Measurements from ENCODE around the gene TRIP12.
A peak's percentile ranks its signal among the peaks of the same experiment; 100 is the strongest.
"Not testable (repeated sequence)": the region's sequence is repeated elsewhere in the genome, so short reads cannot be mapped to it uniquely, and the experiment has no call there.

Gene TRIP12

GRCh38 chr2:229921892-229922448, at the start of gene TRIP12:
TSS of gene TRIP12 (minus strand) at chr2:229922009. CDS start at chr2:229880079, 41,930 bp downstream.
- peak; percentile 89 for DNase-seq (ENCODE audit: low spot score)

GRCh38 chr2:229971298-229971790, 49.5 kb upstream of the TRIP12 start:
- DNase-seq (ENCODE audit: low spot score) = no peak

- no peak for DNase-seq (ENCODE audit: low spot score)
These were observed 48.6 kb upstream of the TRIP12 start for GRCh38 chr2:229970406-229970805.

GRCh38 chr2:229969921-229970320, 48.1 kb upstream of the TRIP12 start:
- DNase-seq (ENCODE audit: low spot score) = no peak

- DNase-seq (ENCODE audit: low spot score) = not testable (repeated sequence)
These were observed 41.8 kb upstream of the TRIP12 start for GRCh38 chr2:229963596-229963995.

- DNase-seq (ENCODE audit: low spot score) = no peak
These were observed 34.7 kb upstream of the TRIP12 start for GRCh38 chr2:229956491-229956890.

- no peak for DNase-seq (ENCODE audit: low spot score)
These were observed 33.9 kb upstream of the TRIP12 start for GRCh38 chr2:229955663-229956062.

- no peak for DNase-seq (ENCODE audit: low spot score)
These were observed 30.5 kb upstream of the TRIP12 start for GRCh38 chr2:229952256-229952835.

- no peak for DNase-seq (ENCODE audit: low spot score)
These were observed 25.7 kb upstream of the TRIP12 start for GRCh38 chr2:229947544-229947943.

- DNase-seq (ENCODE audit: low spot score) = no peak
These were observed 24.2 kb upstream of the TRIP12 start for GRCh38 chr2:229945975-229946374.

- no peak for DNase-seq (ENCODE audit: low spot score)
These were observed 22.1 kb upstream of the TRIP12 start for GRCh38 chr2:229943770-229944449.

- no peak for DNase-seq (ENCODE audit: low spot score)
These were observed 21.4 kb upstream of the TRIP12 start for GRCh38 chr2:229943171-229943570.

- DNase-seq (ENCODE audit: low spot score) = no peak
These were observed 20.9 kb upstream of the TRIP12 start for GRCh38 chr2:229942671-229943070.

- DNase-seq (ENCODE audit: low spot score) = no peak
These were observed 15.7 kb upstream of the TRIP12 start for GRCh38 chr2:229937537-229937936.

GRCh38 chr2:229931241-229931640, 9.4 kb upstream of the TRIP12 start:
- no peak for DNase-seq (ENCODE audit: low spot score)

- no peak for DNase-seq (ENCODE audit: low spot score)
These were observed 8.8 kb upstream of the TRIP12 start for GRCh38 chr2:229930656-229931055.

GRCh38 chr2:229927817-229928321, 6.1 kb upstream of the TRIP12 start:
- DNase-seq (ENCODE audit: low spot score) = no peak

GRCh38 chr2:229925201-229925600, 3.4 kb upstream of the TRIP12 start:
- DNase-seq (ENCODE audit: low spot score) = no peak

GRCh38 chr2:229924541-229924940, 2.7 kb upstream of the TRIP12 start:
- not testable (repeated sequence) for DNase-seq (ENCODE audit: low spot score)

- DNase-seq (ENCODE audit: low spot score) = peak; percentile 81
These were observed 909 bp upstream of the TRIP12 start, which contains the start of gene FBXO36 for GRCh38 chr2:229922449-229923386. TSS of gene FBXO36 (plus strand) at chr2:229922503. CDS start at chr2:229922514, 11 bp downstream.

GRCh38 chr2:229921101-229921891, 513 bp downstream of the TRIP12 start:
- DNase-seq (ENCODE audit: low spot score) = peak; percentile 64

All from iPS-NIHi11 (cell line).